AML-193 (cell line): ENCODE measurements around the gene COBLL1.
A peak's percentile ranks its signal among the peaks of the same experiment; 100 is the strongest.

Experiments used
- DNase-seq, 2 experiments: peaks; one replicate each; lab custom pipeline; 2025; lab: John Stamatoyannopoulos, UW

COBLL1 gene, protein sequence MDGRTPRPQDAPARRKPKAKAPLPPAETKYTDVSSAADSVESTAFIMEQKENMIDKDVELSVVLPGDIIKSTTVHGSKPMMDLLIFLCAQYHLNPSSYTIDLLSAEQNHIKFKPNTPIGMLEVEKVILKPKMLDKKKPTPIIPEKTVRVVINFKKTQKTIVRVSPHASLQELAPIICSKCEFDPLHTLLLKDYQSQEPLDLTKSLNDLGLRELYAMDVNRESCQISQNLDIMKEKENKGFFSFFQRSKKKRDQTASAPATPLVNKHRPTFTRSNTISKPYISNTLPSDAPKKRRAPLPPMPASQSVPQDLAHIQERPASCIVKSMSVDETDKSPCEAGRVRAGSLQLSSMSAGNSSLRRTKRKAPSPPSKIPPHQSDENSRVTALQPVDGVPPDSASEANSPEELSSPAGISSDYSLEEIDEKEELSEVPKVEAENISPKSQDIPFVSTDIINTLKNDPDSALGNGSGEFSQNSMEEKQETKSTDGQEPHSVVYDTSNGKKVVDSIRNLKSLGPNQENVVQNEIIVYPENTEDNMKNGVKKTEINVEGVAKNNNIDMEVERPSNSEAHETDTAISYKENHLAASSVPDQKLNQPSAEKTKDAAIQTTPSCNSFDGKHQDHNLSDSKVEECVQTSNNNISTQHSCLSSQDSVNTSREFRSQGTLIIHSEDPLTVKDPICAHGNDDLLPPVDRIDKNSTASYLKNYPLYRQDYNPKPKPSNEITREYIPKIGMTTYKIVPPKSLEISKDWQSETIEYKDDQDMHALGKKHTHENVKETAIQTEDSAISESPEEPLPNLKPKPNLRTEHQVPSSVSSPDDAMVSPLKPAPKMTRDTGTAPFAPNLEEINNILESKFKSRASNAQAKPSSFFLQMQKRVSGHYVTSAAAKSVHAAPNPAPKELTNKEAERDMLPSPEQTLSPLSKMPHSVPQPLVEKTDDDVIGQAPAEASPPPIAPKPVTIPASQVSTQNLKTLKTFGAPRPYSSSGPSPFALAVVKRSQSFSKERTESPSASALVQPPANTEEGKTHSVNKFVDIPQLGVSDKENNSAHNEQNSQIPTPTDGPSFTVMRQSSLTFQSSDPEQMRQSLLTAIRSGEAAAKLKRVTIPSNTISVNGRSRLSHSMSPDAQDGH

DNA sequence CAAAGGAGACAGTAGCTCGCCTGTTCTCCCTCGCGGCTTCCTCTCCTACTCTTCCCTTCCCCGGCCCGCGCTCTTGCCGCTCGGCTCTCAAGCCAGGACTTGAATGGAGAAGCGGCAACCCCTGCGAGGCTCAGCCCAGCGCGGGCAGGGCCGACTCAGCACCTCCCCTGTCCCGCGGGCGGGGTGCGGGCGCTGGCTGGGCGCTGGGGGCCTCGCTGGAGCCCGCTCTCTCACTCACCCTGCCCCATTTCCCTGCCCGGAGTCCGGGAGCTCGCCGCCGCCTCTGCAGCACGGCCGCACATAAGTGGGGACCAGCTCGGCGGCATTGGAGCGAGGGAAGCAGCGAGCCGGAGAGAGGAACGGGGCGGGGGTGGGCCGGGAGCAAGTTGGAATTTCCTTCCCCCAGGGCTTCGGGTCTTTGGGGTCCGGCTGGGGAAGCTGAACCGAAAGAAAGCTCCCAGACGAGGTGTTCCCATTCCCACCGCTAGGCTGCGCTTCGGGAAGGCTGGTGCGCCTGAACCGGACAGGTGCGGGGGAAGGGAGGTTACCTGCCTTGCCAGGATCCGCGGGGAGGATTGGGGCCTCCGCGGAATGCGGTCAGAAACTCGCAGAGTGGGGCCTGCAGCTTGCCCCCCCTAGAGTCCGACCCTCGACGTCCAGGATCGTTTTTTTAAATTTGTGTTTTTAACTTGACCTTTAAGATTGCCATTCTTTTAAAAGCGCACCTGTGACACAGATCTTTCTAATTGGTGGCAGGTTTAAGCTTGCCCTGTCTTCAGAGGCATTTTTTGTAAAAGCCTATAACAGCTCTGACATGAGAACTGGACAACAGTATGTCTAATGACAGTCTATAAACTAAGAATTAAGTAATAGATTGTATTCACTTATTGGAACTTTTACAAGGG is at the start of gene COBLL1:
TSS of gene COBLL1 (minus strand) at position 105 of the 905 bp plus-strand sequence. CDS start 627 bp downstream, outside the sequence.
- DNase-seq, result peak; percentile 48 to 58

- no peak for DNase-seq
These were observed 48.9 kb upstream of the COBLL1 start for GRCh38 chr2:164890544-164890943.

- no peak for DNase-seq
These were observed 47.0 kb upstream of the COBLL1 start for GRCh38 chr2:164888592-164888991.

- DNase-seq, result no peak
These were observed 46.0 kb upstream of the COBLL1 start for GRCh38 chr2:164887434-164888144.

DNA sequence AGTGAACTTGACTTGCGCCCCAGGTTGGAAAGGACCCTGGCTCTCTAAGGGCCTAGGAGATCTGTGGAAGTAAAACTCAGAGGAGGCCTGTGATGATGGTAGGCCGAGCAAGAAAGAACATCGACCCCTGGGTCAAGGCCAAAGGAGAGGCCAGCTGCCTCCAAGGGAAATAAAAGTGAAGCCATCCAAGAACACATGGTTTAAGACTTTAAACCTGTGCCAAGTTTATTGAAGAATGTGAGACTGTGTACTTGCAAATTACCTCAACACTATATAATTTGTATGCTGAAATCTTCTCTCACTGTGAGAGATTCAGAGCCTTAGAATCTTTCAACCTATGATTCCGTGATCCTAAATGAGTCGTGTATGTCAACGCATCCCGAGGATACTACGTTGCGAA is 40.7 kb upstream of the COBLL1 start:
- no peak for DNase-seq

DNA sequence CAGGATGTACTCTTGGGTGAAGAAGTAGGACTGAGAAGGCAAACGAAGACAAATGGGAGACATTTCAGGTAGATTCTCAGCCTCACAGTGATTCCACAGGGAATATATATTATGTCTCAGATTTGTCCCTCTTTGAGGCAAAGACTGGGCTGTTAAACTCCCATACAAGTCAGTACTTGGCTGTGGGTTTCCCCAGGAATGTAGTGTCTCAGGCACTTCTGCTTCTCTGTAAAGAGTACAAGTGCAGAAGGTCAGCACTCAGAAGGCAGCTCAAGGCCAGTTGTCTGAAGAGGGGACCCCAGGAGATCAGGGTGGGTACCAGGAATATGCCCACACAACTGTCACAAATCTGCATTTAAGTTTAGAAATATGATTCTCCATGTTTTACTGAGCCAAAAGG is 39.9 kb upstream of the COBLL1 start:
- no peak for DNase-seq

- no peak for DNase-seq
These were observed 38.4 kb upstream of the COBLL1 start for GRCh38 chr2:164879901-164880535.

GRCh38 chr2:164877927-164878326 is 36.3 kb upstream of the COBLL1 start:
- no peak for DNase-seq

GRCh38 chr2:164877169-164877568 is 35.5 kb upstream of the COBLL1 start:
- no peak for DNase-seq

GRCh38 chr2:164875334-164876205 is 33.9 kb upstream of the COBLL1 start:
- DNase-seq, result no peak

GRCh38 chr2:164873210-164873908 is 31.7 kb upstream of the COBLL1 start:
- no peak for DNase-seq

- DNase-seq, result no peak
These were observed 29.8 kb upstream of the COBLL1 start for GRCh38 chr2:164871404-164871803.

- no peak for DNase-seq
These were observed 27.8 kb upstream of the COBLL1 start for GRCh38 chr2:164869420-164869772.

GRCh38 chr2:164868563-164869419 is 27.2 kb upstream of the COBLL1 start:
- no peak for DNase-seq

GRCh38 chr2:164867779-164868397 is 26.3 kb upstream of the COBLL1 start:
- DNase-seq, result no peak

DNA sequence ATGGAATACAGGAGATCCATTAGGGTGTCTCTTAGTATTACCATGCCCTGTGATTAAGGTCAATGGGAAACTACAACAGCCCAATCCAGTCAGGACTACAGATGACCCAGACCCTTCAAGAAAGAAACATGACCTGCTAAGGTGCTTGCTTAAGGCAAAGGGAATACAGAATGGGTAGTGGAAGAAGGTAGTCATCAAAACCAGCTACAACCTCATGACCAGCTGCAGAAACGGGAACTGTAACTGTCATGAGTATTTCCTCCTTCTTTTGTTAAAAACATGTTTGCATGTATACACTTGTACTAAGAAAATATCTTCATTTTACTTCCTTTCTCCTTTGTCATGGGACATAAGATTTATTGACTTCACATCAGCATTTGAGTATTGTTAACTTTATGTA is 24.8 kb upstream of the COBLL1 start:
- DNase-seq, result peak; percentile 19 to 38

DNA sequence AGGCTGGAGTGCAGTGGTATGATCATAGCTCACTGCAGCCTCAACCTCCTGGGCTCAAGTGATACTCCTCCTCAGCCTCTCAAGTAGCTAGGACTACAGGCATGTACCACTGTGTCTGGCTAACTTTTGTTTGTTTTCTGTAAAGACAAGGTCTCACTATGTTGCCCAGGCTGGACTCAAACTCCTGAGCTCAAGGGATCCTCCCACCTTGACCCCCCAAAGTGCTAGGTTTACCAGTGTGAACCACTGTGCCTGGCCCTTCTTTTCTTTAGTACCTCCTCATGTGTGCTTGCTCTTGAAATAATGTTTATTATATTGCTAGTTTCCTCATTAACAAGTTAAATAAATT is 19.0 kb upstream of the COBLL1 start:
- no peak for DNase-seq
